NOMO-1 treated with dmso at 0.1 percent for 144 hours (cell line): Measurements from ENCODE around the gene IGFBP4.

Experiments
- DNase-seq: peaks from one replicate; lab custom pipeline; 2025; ENCODE audit not compliant: unreplicated experiment; lab: John Stamatoyannopoulos, UW

IGFBP4 gene

DNA sequence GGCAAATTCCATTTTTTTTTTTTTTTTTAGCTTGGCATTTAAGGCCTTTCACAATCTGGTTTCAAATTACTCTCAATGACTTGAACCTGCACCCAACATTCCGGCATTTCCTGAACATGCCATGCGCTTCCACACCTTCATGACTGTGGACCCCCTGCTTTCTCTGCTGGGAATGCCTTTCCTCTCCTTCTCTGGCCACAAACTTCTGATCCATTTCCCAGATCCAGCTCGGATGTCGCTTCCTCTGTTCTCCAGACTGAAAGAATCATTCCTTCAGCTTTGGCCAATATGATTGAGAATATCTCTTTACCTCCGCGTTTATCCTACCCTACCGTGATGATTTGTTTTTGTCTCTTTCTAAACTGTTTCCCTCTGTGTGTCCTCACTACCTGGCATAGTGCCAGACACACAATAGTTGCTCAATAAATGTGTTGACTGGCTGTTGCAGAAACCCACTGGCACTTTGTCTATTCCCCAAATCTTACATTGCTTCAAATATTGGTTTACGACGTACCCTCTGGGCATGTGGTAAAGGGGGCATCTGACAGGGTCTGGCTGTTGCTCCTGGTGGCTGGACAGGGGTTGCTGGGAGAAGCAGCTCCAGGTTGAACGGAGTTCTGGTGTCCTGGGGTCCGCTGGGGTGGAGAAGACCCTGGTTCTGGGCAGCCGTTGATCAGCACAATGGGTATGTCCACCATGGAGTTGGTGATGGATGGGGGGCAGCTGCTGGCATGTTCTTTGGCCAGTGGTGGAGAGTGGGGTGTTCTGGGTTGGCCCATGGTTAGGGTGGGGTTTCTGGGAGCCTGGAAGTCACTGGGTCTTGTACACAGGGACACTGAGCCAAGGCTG, 43.5 kb downstream of the IGFBP4 start:
- DNase-seq: no peak

DNA sequence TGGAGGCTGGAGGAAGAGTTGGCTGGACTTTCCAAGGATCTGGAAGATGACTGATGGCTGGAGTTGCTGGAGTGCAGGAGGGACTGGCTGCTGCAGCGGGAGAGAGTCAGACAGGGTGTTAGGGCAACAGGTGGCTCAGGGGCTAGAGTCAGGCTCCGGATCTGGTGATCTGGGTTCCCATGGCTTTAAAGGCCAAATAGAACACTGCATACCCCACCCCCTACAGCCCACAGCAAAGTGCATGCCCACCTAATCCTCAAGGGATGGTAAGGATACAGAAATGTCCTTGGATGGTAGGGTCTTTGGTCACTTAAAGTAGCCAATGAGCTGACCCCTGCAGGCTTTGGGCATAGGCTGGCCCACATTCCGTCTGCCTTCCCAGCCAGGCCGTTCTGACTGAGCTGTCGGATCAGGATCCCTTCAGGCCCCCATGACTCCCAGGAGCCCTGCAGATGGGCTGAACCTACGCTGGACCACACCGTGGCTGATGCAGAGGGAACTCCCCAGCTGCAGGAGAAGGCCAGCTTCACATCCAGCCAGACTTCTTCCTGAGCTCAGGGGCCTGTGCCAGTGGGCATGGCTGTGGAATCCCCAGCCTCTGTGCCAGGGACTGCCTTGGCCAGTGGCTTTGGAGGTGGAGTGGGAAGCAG, 44.2 kb downstream of the IGFBP4 start:
- no peak for DNase-seq

DNA sequence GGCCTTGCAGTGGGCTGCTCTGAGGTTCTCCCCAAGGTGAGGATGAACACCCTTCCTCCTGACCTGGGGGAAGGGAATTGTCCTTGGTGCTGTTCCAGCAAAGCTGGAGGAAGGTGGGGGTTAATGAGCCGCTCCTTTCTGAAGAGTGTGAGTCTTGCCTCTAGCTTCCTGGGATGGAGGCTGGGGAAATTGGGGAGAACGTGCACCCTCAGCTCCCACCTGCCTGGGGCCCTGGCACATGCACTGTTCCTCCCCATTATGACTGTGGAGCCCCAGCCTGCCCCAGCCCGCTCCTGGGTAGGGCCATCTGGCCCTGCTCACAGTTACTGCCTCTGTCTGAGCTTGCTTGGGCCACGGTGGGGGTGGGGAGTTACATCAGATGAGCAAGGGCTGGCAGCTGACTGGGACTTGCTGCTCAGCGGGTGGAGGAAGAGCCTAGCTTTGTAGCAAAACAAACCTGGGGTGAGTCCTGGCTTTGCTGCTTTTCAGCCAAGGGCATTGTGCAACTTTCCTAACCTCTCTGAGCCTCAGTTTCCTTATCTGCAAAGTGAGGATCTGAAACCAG, 47.1 kb downstream of the IGFBP4 start:
- DNase-seq: peak; percentile 17

DNA sequence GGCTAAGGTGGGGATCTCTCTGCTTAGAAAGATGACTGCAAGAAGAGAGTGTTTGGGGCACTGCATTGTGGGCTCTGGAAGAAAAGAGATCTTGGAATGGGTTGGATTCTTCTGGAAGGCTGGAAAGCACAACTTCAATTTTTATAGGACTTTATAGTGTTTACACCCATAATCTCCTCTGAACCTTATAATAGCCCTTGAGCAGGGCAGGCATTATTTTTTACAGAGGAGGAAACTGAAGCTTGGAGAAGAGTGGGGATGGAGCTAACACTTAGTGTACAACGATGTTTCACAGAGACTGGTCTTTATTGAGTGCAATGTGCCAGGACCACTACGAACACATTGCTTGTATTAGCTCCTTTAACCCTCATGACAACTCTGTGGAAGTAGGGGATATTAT, 47.7 kb downstream of the IGFBP4 start:
- no peak for DNase-seq

DNA sequence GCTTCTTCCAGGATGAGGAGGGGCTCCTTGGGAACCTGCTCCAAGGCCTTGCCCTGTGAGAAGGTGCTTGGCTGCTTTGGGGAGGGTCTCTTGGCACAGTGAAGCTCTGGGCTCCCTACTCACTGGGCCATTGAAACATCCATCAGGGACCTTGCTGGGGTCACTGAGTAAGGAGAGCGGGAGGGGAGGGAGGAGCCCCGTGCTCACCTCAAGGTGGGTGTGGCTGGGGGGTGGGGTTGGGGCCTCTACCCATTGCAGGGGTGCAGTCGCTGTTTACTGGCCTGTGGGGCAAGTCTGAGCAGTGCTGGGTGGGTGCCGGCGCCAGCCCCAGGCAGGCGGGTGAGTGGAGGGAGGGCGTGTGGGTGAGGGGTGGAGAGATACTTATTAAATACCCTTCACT, 48.2 kb downstream of the IGFBP4 start:
- no peak for DNase-seq

DNA sequence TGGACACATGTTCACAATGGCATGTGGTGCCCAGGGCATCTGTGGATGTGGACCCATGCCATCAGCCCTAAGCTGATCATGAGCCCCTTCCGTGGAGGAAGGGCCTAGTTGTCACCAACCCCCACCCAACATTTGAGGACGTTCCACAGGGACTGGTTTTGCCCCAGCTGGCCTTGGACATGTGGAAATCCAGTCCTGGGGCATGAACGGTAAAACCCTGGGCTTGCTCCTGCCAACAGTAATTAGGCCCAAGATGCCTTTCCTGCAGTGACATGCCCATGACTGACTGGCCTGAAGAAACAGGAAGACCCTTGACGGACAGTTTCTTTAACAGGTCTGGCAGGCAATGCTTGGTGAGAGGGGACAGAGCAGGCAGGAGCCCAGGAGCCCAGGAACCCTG, 50.4 kb downstream of the IGFBP4 start:
- no peak for DNase-seq

DNA sequence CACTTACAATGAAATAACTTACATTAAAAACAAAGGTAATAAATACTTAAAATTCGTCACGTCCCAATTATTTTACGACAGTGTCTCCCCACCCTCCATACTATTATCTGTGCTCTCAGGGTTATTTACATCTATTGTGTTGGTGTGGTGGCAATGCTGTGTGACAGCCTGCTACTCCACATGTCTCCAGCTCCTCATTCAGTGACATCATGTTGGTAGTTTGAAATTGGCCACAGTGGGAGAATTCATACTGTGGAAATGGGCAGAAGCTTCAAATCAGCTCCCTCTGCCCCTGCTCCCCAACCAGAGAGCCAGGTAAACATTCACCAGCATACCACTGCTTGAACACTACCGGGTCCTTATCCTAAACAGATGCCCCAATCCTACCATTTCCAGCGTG, 51.9 kb downstream of the IGFBP4 start:
- DNase-seq: no peak

DNA sequence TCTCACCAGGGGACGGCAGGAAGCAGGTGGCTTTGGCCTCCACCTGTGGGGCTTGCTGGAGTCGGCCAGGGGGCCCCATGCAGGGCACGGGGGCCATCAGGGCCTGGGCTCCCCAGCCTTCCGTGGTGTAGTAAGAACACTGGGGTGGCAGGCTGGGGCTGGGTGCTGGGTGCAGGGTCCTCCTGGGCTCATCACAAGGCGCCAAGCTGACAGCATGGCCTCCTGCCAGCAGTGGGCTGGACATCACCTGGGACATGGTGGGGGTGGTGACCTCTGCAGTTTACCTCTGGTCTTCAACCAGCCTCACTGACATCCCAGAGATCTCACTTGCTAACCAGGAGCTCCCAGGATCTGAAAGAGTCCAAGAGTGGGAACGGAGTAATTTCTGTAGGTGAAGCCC, 52.9 kb downstream of the IGFBP4 start:
- DNase-seq: no peak

DNA sequence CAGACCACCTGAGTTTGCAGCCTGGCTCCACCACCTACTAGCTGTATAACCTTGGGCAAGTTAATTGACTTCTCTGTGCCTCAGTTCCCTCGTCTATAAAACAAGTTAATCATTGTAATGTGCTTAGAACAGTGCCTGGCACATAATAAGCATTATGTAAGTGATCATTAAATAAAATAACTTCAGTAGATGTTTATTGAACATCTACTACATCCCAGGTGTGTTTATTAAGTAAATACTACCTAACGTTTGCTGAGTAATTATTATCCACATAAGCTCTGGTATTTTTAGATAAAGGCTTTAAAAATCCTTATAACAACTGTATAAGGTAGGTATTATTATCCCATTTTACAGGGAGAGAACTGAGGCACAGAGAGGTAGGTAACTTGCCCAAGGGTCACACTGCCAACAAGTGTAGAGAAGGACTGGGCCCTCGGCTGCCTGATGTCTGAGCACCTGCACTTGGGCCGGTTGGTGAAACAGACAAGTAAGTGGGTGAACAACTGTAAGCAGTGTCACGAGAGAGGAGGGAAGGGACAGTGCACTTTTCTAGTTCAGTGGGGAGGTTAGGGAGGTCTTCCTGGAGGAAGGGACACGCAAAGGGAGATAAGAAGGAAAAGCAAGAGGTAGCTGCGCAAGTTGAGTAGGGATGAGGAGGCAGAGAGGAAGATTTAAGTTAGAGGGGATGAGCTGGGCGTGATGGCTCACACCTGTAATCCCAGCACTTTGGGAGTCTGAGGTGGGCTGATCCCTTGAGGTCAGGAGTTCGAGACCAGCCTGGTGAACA, 53.6 kb downstream of the IGFBP4 start:
- DNase-seq: no peak

DNA sequence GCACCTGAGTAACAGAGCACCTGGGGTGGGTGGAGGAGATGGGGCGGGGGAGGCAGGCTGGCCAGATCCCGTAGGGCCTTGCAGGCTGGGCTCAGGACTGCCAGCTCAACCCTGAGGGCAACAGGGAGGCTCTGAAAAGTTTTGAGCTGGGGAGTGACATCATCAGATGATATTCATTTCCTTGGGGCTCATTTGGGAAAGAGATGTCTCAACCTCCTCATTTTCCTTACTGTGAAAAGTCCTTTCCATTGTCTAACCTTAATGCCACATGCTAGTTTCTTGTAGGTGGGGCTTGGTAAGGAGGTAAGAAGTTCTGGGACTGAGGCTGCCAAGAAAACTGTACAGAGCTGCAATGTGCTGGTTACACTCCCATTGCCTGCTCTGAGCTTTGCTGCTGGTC, 54.4 kb downstream of the IGFBP4 start:
- DNase-seq: no peak

DNA sequence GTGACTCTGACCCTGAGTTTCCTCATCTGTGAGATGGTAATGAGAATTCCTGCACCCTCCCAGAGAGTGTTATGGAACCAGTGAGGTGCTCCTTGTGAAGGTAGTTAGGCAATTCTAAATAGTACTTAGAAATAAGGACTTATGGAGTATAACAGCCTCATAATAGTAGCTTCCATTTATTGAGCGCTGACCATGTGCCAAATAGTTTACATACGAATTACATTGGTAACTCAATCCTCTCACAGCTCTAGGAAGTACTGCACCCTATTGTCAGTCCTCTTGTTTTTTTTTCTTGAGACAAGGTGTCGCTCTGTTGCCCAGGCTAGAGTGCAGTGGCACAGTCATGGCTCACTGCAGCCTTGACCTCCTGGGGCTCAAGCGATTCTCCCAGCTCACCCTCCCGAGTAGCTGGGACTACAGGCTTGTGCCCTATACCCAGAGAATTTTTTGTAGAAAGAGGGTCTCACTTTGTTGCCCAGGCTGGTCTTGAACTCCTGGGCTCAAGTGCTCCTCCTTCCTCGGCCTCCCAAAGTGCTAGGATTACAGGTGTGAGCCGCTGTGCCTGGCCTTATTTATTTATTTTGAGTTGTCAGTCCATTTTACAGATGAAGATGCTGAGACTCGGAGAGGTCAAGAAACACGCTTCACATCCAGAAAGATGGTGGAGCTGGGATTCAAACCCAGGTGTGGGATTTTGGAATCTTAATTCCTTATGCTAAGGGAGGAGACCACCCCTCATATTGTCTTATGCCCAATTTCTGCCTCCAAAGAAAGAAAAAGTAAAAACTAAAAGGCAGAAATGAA, 55.2 kb downstream of the IGFBP4 start:
- DNase-seq: no peak

DNA sequence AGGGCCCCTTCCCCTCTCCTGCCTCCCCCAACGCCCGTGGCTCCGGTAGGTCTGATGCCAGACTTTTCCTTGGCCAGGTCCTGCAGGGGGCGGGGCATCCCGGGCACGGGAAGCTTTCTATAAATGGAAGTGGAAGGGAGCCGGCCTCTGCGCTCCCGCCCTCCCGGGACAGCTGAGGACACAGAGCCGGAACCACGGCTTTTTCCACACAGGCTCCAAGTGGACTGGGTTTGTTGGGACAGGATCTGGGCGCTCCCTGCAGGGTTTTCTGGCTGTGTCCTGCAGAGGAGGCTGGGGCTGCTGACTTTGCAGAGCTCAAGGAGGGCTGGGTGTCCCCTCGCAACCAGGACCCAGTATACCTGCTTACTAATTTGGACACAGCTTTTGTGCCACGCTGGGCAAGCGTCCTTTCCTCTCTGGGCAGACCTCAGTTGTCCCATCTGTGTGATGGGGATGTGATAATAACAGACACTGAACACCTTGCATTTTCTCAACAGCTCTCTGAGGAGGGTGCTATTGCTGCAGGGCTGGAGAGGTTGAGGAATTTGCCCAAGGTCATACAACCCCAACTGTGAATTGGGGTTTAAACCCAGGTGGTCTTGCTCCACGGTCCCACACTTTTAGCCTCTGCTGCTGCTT, 56.4 kb downstream of the IGFBP4 start:
- no peak for DNase-seq

DNA sequence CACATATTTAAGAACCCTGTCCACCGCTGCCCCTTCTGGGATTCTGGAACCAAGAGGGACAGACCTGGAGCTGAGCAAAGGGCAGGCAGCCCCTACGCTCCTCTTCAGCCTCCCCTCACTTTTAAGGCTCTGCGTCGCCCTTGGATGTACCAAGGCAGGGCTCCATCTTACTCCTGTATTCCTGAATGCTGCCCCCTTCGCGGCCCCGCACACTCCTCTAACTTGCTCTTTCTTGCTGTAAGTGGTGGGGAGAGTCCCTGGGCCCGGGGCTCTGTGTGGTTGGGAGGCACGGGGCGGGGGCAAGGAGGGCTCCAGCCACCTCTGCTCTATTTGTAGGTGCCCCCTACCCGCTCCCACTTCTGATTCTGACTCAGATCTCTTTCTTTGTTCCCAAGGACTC, 56.9 kb downstream of the IGFBP4 start:
- DNase-seq: no peak

DNA sequence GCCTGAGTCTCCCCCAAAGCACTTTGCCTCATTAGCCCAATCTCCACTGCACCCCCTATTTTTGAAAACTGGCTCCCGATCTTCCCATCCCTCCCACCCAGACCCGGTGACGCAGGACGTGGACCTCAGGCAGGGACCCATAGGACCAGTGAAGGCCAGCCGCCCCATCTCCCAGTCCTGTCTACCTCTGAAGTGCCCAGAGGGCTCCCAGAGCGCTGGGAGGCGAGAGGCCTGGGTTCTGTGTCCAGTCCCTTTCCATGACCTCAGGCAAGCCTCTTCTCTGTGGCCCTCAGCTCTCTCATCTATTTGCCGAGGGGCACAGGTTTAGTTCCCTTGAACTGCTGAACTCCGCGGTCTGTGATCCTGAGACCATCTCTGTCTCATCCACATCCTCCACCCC, 57.5 kb downstream of the IGFBP4 start:
- DNase-seq: no peak

DNA sequence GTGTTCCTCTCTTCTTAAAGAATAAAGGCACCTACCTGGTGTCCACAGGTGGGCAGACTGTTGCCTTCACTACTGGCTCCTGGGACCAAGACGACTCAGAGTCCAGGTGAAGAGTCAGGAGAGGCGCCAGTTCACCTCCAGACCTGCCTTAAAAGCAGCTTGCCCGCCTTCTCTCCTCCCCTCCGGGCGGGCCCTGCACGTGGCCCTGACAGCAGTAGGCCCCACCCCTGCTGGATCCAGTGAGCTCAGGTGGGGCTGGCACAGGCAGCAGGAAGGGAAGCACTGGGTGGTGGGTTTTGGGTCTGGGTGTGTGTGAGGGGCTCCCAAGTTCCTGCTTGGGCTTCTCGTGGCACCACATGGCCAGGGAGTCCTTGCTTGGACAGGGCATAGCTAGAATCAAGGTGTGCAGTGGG, 58.3 kb downstream of the IGFBP4 start, which contains the start of gene TNS4:
TSS of gene TNS4 (minus strand) at position 125 of the 413 bp plus-strand sequence. CDS start 5,198 bp downstream, outside the sequence.
- no peak for DNase-seq

DNA sequence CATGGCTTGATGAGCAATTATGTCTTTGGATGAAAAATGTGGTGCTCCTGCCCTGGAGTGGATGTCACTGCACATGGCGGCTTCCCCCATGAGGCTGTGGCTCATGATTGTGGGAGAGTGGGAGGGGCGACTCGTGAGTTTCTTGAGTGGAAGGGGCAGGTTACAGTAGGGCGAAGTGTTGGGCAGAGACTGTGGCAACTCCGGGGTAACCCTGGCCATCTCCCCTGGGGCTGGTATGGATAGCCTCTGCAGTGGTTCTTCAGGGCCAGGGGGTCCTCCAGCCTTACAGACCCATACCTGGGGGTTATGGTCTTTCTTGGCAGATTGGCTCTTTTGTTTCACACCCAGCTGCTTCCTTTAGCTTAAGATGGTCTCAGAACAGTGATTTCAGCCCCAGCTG, 59.5 kb downstream of the IGFBP4 start:
- no peak for DNase-seq

DNA sequence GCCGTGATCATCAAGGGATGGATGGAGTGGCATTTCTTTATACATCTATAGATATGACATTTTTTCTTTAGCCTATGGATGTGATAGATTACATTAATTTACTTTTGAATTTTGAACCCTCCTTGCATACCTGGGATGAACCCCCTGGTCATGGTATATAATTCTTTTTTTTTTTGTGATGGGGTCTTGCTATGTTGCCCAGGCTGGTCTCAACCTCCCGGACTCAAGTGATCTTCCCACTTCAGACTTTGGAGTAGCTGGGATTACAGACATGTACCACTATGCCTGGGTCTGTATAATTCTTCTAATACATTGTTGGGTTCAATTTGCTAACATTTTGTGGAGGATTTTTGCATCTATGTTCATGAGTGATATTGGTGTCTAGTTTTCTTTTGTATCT, 59.9 kb downstream of the IGFBP4 start:
- no peak for DNase-seq

DNA sequence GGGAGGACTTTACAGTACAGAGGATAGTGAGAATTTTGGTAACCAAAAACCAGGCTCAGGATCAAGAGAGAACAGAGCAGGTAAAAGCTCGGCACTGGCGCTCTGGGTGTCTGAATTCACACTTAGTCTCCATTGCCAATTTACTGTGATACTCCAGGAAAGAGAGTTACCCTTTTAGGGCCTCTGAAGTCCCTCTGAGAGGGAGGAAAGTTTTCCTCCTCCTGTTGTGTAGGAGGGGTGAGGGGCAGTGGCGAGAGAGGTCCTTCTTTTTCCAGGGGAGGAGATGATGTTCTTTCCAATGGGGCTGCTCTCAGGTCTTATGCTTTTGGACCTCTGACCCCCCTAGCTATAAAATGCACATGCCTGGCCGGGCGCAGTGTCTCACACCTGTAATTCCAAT, 63.5 kb downstream of the IGFBP4 start:
- no peak for DNase-seq
